ENCODE measurements around the gene DOCK2. TPM values are rescaled to one million over a fixed set of nuclear protein-coding genes. Genes with fewer than 3 reads are reported as not detected.

Gene DOCK2
- total and polyA plus RNA-seq, 2 donors (not counting 3 experiments of a cell fraction or from before 2014, with no cell fraction given): 0.62 to 4.8 TPM

DNA sequence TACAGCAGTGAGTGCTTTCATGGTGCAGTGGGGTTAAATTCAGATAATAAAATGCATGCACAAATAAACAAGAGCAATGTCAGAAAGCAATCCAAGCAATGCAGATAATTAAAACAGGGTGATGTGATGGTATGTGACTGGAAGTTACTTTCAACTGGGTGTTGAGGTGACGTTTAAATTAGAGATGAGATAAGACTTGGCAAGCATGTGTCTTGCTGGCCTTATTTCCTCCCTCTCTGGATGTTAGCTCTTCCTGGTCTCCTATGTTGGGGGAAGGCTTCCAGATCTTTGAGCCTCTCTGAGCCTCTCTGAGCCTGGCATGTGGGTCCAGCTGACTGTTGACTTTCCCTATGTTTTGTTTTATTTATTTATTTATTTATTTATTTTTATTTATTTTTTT, 54.4 kb downstream of the DOCK2 start:
- ChIA-PET POLR2A (no interaction called here), CTCF (interaction anchor here (1.3 to 1.4 kb wide), 2 partner anchors 11 to 289 kb away, joined by 3 to 5 read pairs; partner anchors contain the start of gene INSYN2B)
- no peaks in the 10 kb centered on the region for H3K79me2 ChIP-seq (ENCODE audit: control insufficient read depth, insufficient read depth, low read length)
- H3K36me3 ChIP-seq (ENCODE audit: control insufficient read depth in 2 of 2, extremely low read depth in 1 of 2, insufficient read depth in 2 of 2, low read length in 2 of 2): no peaks in the 10 kb centered on the region
- H3K9ac ChIP-seq (replicated peaks; ENCODE audit: extremely low read depth, insufficient read depth, low read length): no peak overlapping the region
- no peak for TF ChIP-seq POLR2A (IDR thresholded peaks at IDR 0.05; ENCODE audit: low read depth, low read length)
- no peak for TF ChIP-seq JUN (IDR thresholded peaks at IDR 0.05; ENCODE audit: borderline replicate concordance, insufficient read depth, insufficient read length, low read depth)
- TF ChIP-seq MAX (IDR thresholded peaks at IDR 0.05; ENCODE audit: insufficient read depth, insufficient read length): no peak
- TF ChIP-seq, protein P1, sequence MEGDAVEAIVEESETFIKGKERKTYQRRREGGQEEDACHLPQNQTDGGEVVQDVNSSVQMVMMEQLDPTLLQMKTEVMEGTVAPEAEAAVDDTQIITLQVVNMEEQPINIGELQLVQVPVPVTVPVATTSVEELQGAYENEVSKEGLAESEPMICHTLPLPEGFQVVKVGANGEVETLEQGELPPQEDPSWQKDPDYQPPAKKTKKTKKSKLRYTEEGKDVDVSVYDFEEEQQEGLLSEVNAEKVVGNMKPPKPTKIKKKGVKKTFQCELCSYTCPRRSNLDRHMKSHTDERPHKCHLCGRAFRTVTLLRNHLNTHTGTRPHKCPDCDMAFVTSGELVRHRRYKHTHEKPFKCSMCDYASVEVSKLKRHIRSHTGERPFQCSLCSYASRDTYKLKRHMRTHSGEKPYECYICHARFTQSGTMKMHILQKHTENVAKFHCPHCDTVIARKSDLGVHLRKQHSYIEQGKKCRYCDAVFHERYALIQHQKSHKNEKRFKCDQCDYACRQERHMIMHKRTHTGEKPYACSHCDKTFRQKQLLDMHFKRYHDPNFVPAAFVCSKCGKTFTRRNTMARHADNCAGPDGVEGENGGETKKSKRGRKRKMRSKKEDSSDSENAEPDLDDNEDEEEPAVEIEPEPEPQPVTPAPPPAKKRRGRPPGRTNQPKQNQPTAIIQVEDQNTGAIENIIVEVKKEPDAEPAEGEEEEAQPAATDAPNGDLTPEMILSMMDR (IDR thresholded peaks at IDR 0.05; ENCODE audit: extremely low read depth in 1 of 2, insufficient read depth in 1 of 2, low read depth in 1 of 2, low read length in 2 of 2): no peak
- TF ChIP-seq FOS (IDR thresholded peaks at IDR 0.05; ENCODE audit: borderline replicate concordance, insufficient read depth, low read length): no peak
- TF ChIP-seq POLR2AphosphoS5 (IDR thresholded peaks at IDR 0.05; ENCODE audit: insufficient read depth, low read depth, low read length): no peak
- no peak for TF ChIP-seq MYC (IDR thresholded peaks at IDR 0.05; ENCODE audit: low read depth, low read length)
- no peak for TF ChIP-seq GATA2 (IDR thresholded peaks at IDR 0.05; ENCODE audit: insufficient read depth, insufficient read length, low read depth, low read length)
- no peak for TF ChIP-seq EZH2 (IDR thresholded peaks at IDR 0.05; ENCODE audit: borderline replicate concordance, low read depth, low read length, severe bottlenecking)
- H3K27ac ChIP-seq (ENCODE audit: insufficient read depth, low read depth, low read length): no peak overlapping the region
- peaks cover 27% of the 10 kb centered on the region for H3K4me1 ChIP-seq (ENCODE audit: control insufficient read depth, extremely low read depth, insufficient read depth, low read length)
- H3K27me3 ChIP-seq (ENCODE audit: control insufficient read depth in 2 of 2, insufficient read depth in 2 of 2, low read length in 2 of 2): no peaks in the 10 kb centered on the region
- DNase-seq (ENCODE audit: low read depth, low spot score) (no peak), FAIRE-seq (no peak)
- dilution Hi-C loops (cut with MboI; ENCODE audit: extremely low pct_ligation_motif_present, low sequenced_read_pairs) (no loop called here), intact Hi-C loops (cut with micrococcal nuclease) (no loop called here)
- no peak overlapping the region for H2AFZ ChIP-seq (ENCODE audit: low read depth, low read length)
- no peaks in the 10 kb centered on the region for H4K20me1 ChIP-seq (replicated peaks; ENCODE audit: control insufficient read depth, extremely low read depth, insufficient read depth, low read length)
- no peak overlapping the region for H3K4me2 ChIP-seq (ENCODE audit: insufficient read depth, low read length)
- BruUV-seq (replicated peaks): no TSS peak
- H3K9me3 ChIP-seq (replicated peaks; ENCODE audit: control insufficient read depth, insufficient read depth, low read length): no peaks in the 10 kb centered on the region
- no peak overlapping the region for H3K4me3 ChIP-seq (replicated peaks in 1 of 3; ENCODE audit: insufficient read depth in 1 of 3, low read depth in 1 of 3, low read length in 3 of 3)
- no peaks in the 10 kb centered on the region for H3K9me1 ChIP-seq (replicated peaks; ENCODE audit: control insufficient read depth, extremely low read depth, insufficient read depth, low read length)
